ENCODE data around the gene MAST2.

MAST2 gene

GRCh38 chr1:45968941-45969666, 165.7 kb downstream of the MAST2 start:
- DNase-seq (ENCODE audit: low read depth) = no peak
- no peak overlapping the region for H3K4me3 ChIP-seq (ENCODE audit: low read depth, low read length)
- TF ChIP-seq CTCF (IDR thresholded peaks at IDR 0.05; ENCODE audit: control insufficient read depth, extremely low read depth, insufficient read depth) = no peak

GRCh38 chr1:45969866-45970265, 166.5 kb downstream of the MAST2 start:
- DNase-seq (ENCODE audit: low read depth) = no peak
- no peak for TF ChIP-seq CTCF (IDR thresholded peaks at IDR 0.05; ENCODE audit: control insufficient read depth, extremely low read depth, insufficient read depth)
- no peak overlapping the region for H3K4me3 ChIP-seq (ENCODE audit: low read depth, low read length)

- TF ChIP-seq CTCF (IDR thresholded peaks at IDR 0.05; ENCODE audit: control insufficient read depth, extremely low read depth, insufficient read depth) = no peak
- no peak overlapping the region for H3K4me3 ChIP-seq (ENCODE audit: low read depth, low read length)
- no peak for DNase-seq (ENCODE audit: low read depth)
Observed at GRCh38 chr1:45971335-45971734, 167.9 kb downstream of the MAST2 start.

- H3K4me3 ChIP-seq (ENCODE audit: low read depth, low read length) = no peak overlapping the region
- no peak for TF ChIP-seq CTCF (IDR thresholded peaks at IDR 0.05; ENCODE audit: control insufficient read depth, extremely low read depth, insufficient read depth)
- DNase-seq (ENCODE audit: low read depth) = no peak
Observed at GRCh38 chr1:45971922-45972531, 168.6 kb downstream of the MAST2 start.

- no peak overlapping the region for H3K4me3 ChIP-seq (ENCODE audit: low read depth, low read length)
- TF ChIP-seq CTCF (IDR thresholded peaks at IDR 0.05; ENCODE audit: control insufficient read depth, extremely low read depth, insufficient read depth) = no peak
- no peak for DNase-seq (ENCODE audit: low read depth)
Observed at GRCh38 chr1:45972621-45973020, 169.2 kb downstream of the MAST2 start.

GRCh38 chr1:45973121-45973520, 169.7 kb downstream of the MAST2 start:
- no peak for TF ChIP-seq CTCF (IDR thresholded peaks at IDR 0.05; ENCODE audit: control insufficient read depth, extremely low read depth, insufficient read depth)
- no peak for DNase-seq (ENCODE audit: low read depth)
- no peak overlapping the region for H3K4me3 ChIP-seq (ENCODE audit: low read depth, low read length)
